MCF 10A (cell line): Measurements from ENCODE around the gene CYP4F2. TPM values are rescaled to one million over a fixed set of nuclear protein-coding genes. Genes with fewer than 3 reads are reported as not detected.
"Not testable (repeated sequence)": the region's sequence is repeated elsewhere in the genome, so short reads cannot be mapped to it uniquely, and the experiment has no call there.

Experiments used
- BruUV-seq: library from RNA; stranded (reverse); fragments of 400-500 nt; replicated peaks from 2 replicates; lab custom pipeline; 2021; lab: Mats Ljungman, UMichigan
- CTCF ChIA-PET: fragments of 300-600 bp; sonication (Branson Sonifier 250); formaldehyde crosslinking; extraction: SDS; loops from one replicate; lab custom pipeline; 2021; ENCODE audit warnings: antibody characterized with exemption, inconsistent platforms; lab: Yijun Ruan, JAX
- POLR2A ChIA-PET: fragments of 300-600, 350-650 bp; sonication (Branson Sonifier 250); formaldehyde crosslinking; extraction: SDS; loops from one replicate; lab custom pipeline; 2020; ENCODE audit warnings: antibody characterized with exemption, inconsistent platforms; lab: Yijun Ruan, JAX
- DNase-seq: peaks from one replicate; pipeline ENCODE4 v3.0.0-alpha.2; 2018; ENCODE audit not compliant: unreplicated experiment
- H3K27ac Mint-ChIP-seq: one replicate; pipeline ENCODE4 v1.8.0; 2022; ENCODE audit warnings: mild to moderate bottlenecking, low read depth, mixed read lengths; ENCODE audit not compliant: unreplicated experiment
- H3K27me3 Mint-ChIP-seq: one replicate; pipeline ENCODE4 v1.8.0; 2022; ENCODE audit warnings: mixed read lengths; ENCODE audit not compliant: insufficient read depth, unreplicated experiment
- H3K36me3 Mint-ChIP-seq: one replicate; pipeline ENCODE4 v1.8.0; 2022; ENCODE audit warnings: mild to moderate bottlenecking, moderate library complexity, mixed read lengths; ENCODE audit not compliant: insufficient read depth, unreplicated experiment
- H3K4me1 Mint-ChIP-seq: one replicate; pipeline ENCODE4 v1.8.0; 2022; ENCODE audit warnings: mixed read lengths; ENCODE audit not compliant: insufficient read depth, unreplicated experiment
- H3K4me3 Mint-ChIP-seq: one replicate; pipeline ENCODE4 v1.8.0; 2022; ENCODE audit warnings: mild to moderate bottlenecking, moderate library complexity, mixed read lengths; ENCODE audit not compliant: unreplicated experiment
- H3K9me3 Mint-ChIP-seq: one replicate; pipeline ENCODE4 v1.8.0; 2022; ENCODE audit warnings: mixed read lengths; ENCODE audit not compliant: unreplicated experiment
- intact Hi-C: fragments of 100-400 bp; cut with micrococcal nuclease; formaldehyde crosslinking; loops from 2 replicates; pipeline ENCODE4 v1.14.1; 2022
- total RNA-seq: library from RNA; stranded (reverse); gene quantifications from 2 replicates; pipeline ENCODE4 v1.2.3, GENCODE V29; 2022
- TF ChIP-seq, protein P1 (sequence below): fragments of 200-600 bp; IDR thresholded peaks from one replicate; pipeline ENCODE4 v1.8.0; 2022; ENCODE audit warnings: antibody characterized with exemption, mild to moderate bottlenecking; ENCODE audit not compliant: unreplicated experiment

CYP4F2 gene
- total RNA-seq, 1 experiment from 2014 or later: 0.14 TPM

DNA sequence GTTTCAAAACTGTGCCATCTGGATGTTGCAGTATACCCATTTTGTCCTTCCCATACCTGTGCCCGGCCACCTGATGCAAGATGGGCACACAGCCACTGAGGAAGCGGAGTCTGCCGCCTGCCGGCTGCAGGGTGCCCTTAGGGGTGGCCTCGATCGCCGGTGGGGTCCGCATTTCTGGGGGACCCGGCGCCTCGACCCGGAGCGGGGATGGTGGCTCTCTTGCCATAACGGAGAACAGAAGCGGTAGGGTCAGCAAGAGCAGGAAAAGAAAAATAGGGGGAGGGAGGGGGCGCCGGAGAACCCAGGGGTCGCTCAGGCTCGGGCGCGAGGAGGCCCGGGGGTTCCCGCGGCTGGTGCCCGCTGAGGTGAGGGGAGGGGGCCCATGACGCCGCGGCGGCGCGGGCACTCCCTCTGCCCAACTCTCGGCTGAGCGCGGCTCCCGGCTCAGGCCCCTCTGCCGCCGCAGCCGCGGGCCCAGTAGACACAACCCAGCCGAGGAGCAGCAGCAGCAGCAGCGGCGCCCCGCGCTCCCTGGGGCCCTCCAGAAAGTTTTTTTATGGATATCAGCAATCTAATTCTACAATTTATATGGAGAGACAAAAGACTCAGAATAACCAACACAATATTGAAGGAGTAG, 13.8 kb upstream of the CYP4F2 start:
- Mint-ChIP-seq H3K27ac (no peak overlapping the region), H3K36me3 (peaks cover 8% of the 10 kb centered on the region), H3K27me3 (no peaks in the 10 kb centered on the region), H3K4me3 (no peak overlapping the region), H3K4me1 (no peaks in the 10 kb centered on the region), H3K9me3 (no peaks in the 10 kb centered on the region)
- TF ChIP-seq, protein P1, sequence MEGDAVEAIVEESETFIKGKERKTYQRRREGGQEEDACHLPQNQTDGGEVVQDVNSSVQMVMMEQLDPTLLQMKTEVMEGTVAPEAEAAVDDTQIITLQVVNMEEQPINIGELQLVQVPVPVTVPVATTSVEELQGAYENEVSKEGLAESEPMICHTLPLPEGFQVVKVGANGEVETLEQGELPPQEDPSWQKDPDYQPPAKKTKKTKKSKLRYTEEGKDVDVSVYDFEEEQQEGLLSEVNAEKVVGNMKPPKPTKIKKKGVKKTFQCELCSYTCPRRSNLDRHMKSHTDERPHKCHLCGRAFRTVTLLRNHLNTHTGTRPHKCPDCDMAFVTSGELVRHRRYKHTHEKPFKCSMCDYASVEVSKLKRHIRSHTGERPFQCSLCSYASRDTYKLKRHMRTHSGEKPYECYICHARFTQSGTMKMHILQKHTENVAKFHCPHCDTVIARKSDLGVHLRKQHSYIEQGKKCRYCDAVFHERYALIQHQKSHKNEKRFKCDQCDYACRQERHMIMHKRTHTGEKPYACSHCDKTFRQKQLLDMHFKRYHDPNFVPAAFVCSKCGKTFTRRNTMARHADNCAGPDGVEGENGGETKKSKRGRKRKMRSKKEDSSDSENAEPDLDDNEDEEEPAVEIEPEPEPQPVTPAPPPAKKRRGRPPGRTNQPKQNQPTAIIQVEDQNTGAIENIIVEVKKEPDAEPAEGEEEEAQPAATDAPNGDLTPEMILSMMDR: no peak
- no TSS peak for BruUV-seq
- ChIA-PET POLR2A (no interaction called here), CTCF (no interaction called here)
- no peak for DNase-seq
- intact Hi-C loops: no loop called here

DNA sequence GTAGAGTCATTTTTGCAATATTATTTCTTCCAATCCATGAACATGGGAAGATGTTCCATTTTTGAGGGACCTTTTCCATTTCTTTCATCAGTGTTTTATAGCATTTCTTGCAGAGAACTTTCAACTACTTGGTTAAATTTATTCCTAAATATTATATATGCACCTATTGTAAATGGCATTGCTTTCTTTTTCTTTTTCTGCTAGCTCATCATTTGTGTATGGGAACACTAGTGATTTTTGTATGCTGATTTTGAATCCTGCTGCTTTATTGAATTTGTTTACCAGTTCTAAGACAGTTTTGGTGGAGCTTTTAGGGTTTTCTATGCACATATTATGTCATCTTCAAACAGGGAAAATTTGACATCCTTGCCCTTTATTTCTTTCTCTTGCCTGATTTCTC, 7.2 kb upstream of the CYP4F2 start:
- no TSS peak for BruUV-seq
- Mint-ChIP-seq H3K36me3 (no peaks in the 10 kb centered on the region), H3K9me3 (peaks cover 22% of the 10 kb centered on the region), H3K27me3 (no peaks in the 10 kb centered on the region), H3K27ac (no peak overlapping the region), H3K4me1 (no peaks in the 10 kb centered on the region), H3K4me3 (no peak overlapping the region)
- intact Hi-C loops: no loop called here
- CTCF ChIA-PET: no interaction called here
- POLR2A ChIA-PET: interaction anchor here (0.8 kb wide), 1 partner anchor 11 kb away, joined by 3 read pairs; no protein-coding TSS in a partner anchor
- DNase-seq: no peak
- TF ChIP-seq, protein P1: no peak

DNA sequence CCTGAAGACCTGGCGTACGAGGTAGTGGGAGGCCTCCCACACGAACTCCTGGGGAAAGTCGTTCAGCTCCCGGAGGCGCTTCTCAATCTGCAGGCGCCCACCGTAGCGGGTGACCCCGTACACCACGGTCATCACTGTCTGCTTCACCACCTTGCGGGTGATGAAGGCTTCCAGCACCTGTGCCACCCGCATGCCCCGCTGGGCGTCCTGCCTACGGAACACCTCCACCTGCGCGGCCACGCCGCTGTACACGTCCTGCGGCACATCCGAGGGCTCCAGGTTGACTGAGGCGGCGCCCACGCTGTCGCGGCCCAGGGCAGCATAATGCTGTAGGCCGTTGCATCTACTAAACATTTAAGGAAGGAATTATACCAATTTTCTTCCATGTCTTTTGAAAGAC, 5.0 kb upstream of the CYP4F2 start:
- H3K4me1 Mint-ChIP-seq, H3K4me3 Mint-ChIP-seq, H3K36me3 Mint-ChIP-seq, H3K27me3 Mint-ChIP-seq, DNase-seq, BruUV-seq, intact Hi-C loops, POLR2A ChIA-PET, H3K27ac Mint-ChIP-seq, CTCF ChIA-PET: not testable (repeated sequence)
- peaks cover 26% of the 10 kb centered on the region for H3K9me3 Mint-ChIP-seq

DNA sequence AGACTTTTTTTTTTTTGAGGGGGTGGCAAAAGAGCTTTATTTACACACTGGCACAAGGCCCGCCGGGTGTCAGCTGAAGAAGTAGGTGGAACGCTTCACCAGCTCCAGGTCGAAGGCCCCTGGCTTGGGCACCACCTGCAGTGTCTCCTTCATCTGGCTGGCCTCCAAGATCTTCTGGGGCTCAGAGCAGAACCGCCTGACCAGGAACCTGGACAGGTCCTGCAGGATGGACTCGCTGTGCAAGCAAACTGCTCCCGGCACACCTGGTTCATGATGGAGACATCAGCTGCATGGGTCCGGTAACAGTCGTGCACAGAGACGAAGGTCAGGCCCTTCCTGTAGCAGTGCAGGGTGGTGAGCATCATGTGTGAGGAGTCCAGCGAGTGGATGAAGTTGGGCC, 4.4 kb upstream of the CYP4F2 start:
- TF ChIP-seq, protein P1: no peak
- H3K9me3 Mint-ChIP-seq: peaks cover 27% of the 10 kb centered on the region
- CTCF ChIA-PET: no interaction called here
- BruUV-seq: no TSS peak
- DNase-seq: no peak
- POLR2A ChIA-PET: no interaction called here
- no peaks in the 10 kb centered on the region for H3K27me3 Mint-ChIP-seq
- no peaks in the 10 kb centered on the region for H3K4me1 Mint-ChIP-seq
- H3K4me3 Mint-ChIP-seq: no peak overlapping the region
- no peak overlapping the region for H3K27ac Mint-ChIP-seq
- H3K36me3 Mint-ChIP-seq: no peaks in the 10 kb centered on the region
- intact Hi-C loops: no loop called here
